GM12891 (cell line): ENCODE measurements around the gene ELMOD3.

Source experiments
- POLR2A ChIP-seq: IDR thresholded peaks from 2 replicates; pipeline ENCODE4 v1.6.1; 2011; ENCODE audit warnings: low read depth, low read length, control low read depth
- POLR2AphosphoS5 ChIP-seq: IDR thresholded peaks from 2 replicates; pipeline ENCODE4 v1.6.1; 2011; ENCODE audit warnings: low read depth, low read length, control low read depth
- SPI1 ChIP-seq: IDR thresholded peaks from 2 replicates; pipeline ENCODE4 v1.6.1; 2011; ENCODE audit warnings: low read depth, low read length, control low read depth

DNA sequence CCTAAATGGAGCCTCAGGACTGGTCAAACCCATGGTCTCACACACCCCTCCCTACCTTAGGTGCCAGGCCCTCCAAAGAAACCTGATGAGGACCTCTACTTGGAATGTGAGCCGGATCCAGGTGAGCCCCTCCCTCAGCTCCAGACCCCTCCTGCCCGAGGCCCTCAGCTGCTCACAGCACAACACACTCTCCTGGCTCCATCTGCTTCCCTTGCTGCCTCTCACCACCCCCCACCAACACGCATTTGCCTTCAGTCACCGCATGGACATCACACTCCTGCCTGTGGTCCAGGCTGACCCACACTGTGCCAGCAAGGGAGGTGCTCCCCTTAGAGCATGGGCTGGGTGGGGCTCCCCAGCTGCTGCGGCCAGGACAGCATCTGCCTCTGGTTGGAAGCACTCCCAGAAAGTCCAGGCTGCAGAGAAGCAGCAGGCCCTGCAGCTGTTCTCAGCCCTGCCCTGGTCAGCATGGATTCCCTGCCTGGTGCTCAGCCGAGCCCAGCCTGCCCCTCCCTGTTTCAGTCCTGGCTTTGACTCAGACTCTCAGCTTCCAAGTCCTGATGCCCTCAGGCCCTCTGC lies 79.0 kb downstream of the ELMOD3 start:
- TF ChIP-seq POLR2A (no peak), POLR2AphosphoS5 (no peak), SPI1 (no peak)
